ENCODE data around the gene ZNF749.
A peak's percentile ranks its signal among the peaks of the same experiment; 100 is the strongest.

ZNF749 gene

DNA sequence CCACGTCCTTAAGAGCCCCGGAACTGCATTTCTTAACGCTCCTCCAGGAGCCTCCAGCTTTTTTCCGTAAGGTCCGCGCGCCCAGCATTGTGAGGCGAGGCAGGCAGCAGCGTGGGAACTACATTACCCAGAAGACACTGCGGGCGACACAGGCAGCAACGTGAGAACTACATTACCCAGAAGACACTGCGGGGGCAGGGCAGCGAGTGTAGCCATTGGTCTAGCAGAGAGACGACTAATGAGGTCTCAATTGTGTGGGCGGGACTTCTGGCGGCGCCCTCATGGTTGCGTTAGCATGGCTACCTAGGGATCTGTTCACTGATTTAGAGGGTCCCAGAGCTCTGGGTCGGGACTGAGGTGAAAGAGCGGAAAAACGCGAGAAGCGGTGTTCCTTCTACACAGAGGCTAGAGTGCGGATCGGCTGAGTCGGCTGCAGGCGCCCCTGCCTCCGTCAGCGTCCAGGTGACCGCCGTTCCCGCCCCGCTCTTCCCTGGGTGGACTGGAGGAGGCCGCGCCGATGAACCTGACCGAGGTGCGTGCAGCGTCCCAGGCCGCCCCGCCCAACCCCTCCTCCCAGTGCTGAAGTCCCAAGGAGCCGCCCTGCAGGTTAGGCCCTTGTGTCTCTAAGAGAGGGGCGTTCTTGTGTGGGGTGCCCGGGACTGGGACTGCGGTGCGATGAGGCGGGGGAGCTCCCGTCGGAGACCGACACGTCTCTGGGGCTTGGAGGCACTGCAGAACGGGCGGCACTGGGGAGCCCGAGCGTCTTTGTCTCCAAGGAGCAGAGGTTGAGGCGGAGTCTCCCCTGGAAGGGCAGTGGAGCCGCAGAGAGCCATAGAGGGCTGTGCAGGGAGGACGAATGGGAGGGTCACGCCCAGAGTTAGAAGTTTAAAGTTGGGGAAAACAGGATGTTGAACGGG is at the start of gene ZNF749:
ZNF749 (plus strand) TSS at position 264 of the 917 bp plus-strand sequence; CDS start at position 518, 254 bp downstream.
- peak within 1 kb of the TSS; percentile 85 for H3K4me3 ChIP-seq (ENCODE audit: low read length)
- TF ChIP-seq, protein P1, sequence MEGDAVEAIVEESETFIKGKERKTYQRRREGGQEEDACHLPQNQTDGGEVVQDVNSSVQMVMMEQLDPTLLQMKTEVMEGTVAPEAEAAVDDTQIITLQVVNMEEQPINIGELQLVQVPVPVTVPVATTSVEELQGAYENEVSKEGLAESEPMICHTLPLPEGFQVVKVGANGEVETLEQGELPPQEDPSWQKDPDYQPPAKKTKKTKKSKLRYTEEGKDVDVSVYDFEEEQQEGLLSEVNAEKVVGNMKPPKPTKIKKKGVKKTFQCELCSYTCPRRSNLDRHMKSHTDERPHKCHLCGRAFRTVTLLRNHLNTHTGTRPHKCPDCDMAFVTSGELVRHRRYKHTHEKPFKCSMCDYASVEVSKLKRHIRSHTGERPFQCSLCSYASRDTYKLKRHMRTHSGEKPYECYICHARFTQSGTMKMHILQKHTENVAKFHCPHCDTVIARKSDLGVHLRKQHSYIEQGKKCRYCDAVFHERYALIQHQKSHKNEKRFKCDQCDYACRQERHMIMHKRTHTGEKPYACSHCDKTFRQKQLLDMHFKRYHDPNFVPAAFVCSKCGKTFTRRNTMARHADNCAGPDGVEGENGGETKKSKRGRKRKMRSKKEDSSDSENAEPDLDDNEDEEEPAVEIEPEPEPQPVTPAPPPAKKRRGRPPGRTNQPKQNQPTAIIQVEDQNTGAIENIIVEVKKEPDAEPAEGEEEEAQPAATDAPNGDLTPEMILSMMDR (conservative IDR thresholded peaks at IDR 0.05; ENCODE audit: low read depth, low read length) = no peak
- DNase-seq (ENCODE audit: low read depth) = peak; percentile 93

DNA sequence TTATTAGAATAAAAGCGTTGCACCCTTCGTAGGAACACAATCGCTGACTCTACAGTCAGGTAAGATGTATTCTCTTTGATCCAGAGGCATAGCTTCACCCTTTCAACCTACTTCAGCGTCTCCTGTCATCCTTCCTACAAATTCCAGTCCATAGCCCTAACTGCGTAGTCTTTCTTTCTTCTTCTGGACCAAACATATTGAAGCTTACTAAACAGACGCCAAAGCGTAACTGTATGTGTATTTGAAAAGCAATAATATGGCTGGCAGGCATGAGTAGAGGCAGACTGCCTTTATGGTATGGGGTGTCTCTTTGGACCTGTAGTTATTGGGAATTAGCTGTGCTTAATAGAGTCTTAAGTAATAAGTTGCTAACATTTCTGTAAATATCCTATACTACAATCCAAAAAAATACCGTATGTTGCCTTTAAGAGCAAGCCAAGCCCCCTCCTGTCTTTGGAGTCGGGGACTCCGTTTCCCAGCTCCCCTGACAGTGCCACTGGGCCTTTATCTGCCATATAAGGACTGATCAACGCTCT is 45.9 kb upstream of the ZNF749 start:
- no peak for DNase-seq (ENCODE audit: low read depth)
- TF ChIP-seq, protein P1 (conservative IDR thresholded peaks at IDR 0.05; ENCODE audit: low read depth, low read length) = no peak
- H3K4me3 ChIP-seq (ENCODE audit: low read length) = peak overlapping the region; percentile 96

DNA sequence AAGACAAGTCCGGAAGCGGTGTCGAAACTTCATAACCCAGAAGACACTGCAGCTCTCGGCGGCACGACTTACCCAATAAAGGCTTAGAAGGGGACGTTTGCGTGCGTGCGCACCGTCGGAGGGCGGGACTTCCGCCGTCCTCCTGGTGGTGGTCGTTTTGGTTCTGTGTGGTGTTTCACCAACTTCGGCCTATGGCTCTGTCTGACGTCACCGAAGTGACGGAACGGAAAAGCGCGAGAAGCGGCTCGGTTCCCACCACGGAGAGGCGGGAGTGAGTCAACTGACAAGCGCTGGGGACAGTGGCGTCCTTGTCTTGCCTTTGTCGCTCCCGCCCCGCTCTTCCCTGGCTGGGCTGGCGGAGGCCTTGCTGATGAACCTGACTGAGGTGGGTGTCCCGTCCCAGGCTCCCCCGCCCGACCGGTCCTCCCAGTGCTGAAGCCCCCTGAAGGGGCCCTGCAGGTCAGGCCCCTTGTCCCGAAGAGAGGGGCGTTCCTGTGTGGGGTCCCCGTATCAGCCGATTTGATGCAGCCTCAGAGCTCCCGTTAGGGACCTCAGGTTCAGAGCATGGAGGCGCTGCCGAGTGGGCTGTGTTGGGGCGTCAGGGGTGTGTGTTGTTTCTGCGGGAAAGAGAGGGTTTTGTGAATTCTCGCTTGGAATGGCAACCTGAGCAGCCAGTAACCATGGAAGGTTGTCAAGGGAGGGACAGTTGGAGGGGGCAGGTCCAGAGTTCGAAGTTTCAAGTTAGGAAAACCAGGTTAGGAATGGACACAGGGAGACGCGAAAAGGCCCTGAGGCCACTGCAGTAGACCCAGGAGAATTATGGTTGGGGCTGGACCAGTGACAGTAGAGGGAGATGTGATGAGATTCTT is 45.2 kb upstream of the ZNF749 start, which contains the start of gene ZNF548:
ZNF548 (plus strand) TSS at position 125 of the 869 bp plus-strand sequence; CDS start at position 371, 246 bp downstream.
- DNase-seq (ENCODE audit: low read depth) = peak; percentile 96
- H3K4me3 ChIP-seq (ENCODE audit: low read length) = peak within 1 kb of the TSS; percentile 96
- TF ChIP-seq, protein P1 (conservative IDR thresholded peaks at IDR 0.05; ENCODE audit: low read depth, low read length) = peak; percentile 22

DNA sequence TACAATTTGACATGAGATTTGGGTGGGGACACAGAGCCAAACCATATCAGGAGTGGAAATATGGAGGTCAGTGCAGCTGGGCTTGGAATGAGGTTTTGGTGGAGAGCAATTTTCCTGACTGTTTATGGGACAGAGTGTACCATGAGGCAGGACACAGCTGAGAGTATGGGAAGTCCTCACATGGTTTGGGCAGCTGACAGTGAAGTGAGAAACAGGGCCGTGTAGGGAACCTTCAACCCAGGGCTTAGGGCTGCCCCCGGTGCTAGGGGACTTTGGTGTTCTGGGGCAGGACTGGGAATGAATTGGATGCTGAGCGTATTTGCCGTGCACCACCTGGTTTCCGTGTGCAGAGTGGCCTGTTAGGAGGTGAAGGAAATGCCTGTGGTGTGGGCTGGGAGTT is 39.4 kb upstream of the ZNF749 start:
- TF ChIP-seq, protein P1 (conservative IDR thresholded peaks at IDR 0.05; ENCODE audit: low read depth, low read length) = no peak

DNA sequence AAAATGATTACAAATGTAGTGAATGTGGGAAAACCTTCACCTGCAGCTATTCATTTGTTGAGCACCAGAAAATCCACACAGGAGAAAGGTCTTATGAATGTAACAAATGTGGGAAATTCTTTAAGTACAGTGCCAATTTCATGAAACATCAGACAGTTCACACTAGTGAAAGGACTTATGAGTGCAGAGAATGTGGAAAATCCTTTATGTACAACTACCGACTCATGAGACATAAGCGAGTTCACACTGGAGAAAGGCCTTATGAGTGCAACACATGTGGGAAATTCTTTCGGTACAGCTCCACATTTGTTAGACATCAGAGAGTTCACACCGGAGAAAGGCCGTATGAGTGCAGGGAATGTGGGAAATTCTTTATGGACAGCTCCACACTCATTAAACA is 36.3 kb upstream of the ZNF749 start:
- TF ChIP-seq, protein P1 (conservative IDR thresholded peaks at IDR 0.05; ENCODE audit: low read depth, low read length) = no peak
- no peak for DNase-seq (ENCODE audit: low read depth)
- H3K4me3 ChIP-seq (ENCODE audit: low read length) = no peak overlapping the region

More for the DNA sequence above, 39.4 kb upstream of the ZNF749 start:
- H3K4me3 ChIP-seq (ENCODE audit: low read length) = no peak overlapping the region
- DNase-seq (ENCODE audit: low read depth) = no peak

DNA sequence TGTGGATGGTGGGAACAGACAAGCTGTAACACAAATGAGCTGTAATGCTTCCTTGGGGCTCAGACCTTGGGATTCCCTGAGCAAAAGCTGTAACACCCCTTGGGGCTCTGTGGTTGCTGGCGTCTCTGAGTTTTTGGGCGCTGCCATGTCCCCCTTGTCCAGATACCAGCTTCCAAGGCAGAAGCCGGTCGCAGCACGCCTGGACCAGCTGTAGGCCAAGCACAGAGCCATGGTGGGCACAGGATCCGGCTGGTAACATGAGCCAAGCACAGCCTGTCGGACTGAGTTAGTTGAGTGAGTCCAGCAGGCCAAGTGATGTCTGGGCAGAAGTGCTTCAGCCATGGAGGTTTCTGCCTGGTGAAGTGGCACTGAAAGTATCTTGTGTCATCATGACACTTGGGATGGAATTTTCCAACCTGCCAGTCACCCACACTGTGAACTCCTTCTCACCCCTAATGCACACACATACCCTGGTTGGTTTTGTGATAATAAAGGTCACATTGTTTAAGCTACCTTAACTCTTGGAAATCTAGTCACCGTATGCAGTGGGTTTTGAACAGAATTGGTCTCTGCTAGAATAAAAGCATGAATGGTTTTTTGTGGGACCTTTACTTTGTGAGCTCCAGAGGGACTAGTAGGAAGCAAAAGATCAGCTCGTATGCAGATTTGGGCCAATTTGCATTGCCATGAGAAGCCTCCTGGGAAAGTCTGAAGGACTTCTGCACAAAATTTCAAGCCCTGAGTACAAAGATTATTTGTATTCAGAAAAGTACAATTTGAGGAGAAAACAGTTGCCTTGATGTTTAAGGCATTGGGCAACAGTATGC is 31.2 kb upstream of the ZNF749 start:
- TF ChIP-seq, protein P1 (conservative IDR thresholded peaks at IDR 0.05; ENCODE audit: low read depth, low read length) = no peak
- no peak for DNase-seq (ENCODE audit: low read depth)
- H3K4me3 ChIP-seq (ENCODE audit: low read length) = no peak overlapping the region

Measured in retinal pigment epithelial cell (primary cell).